OCI-LY7 (cell line): ENCODE data around the gene HEXIM2.

ENCODE experiments used
- CTCF ChIP-seq: fragments of 200-600 bp; sonication (generic); conservative IDR thresholded peaks from 2 replicates; pipeline ENCODE4 v1.5.1; 2014; ENCODE audit warnings: mild to moderate bottlenecking, antibody characterized with exemption, low read length, moderate library complexity, mixed read lengths
- EZH2phosphoT487 ChIP-seq: fragments of 200-600 bp; sonication (generic); IDR thresholded peaks from 2 replicates; pipeline ENCODE4 v1.6.1; 2018; ENCODE audit warnings: low read depth, borderline replicate concordance, mild to moderate bottlenecking, mixed run types, antibody characterized with exemption, low read length, moderate library complexity, mixed read lengths

GRCh38 chr17:45130681-45131615, 30.7 kb upstream of the HEXIM2 start:
- TF ChIP-seq CTCF (no peak), EZH2phosphoT487 (no peak)
